ENCODE data around the gene ADGRD1.

The ADGRD1 gene

DNA sequence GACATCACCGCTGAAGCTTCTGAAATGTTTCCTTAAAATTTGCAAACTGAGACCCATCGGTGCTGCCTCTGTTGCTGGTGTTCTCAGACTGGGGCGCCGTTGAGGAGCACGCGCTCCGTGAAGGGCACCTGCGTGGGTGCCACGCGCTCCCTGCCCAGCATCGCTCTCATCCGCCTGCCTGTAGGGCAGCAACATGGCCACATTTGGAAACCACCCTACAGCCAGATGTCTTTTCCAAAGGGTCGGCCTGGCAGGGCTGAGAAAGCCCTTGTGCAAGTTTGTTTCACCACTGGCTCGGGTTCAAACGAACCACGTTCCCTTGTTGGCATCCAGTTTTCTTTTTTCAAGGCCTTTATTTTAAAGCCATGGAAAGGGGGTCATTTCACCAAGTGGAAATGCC lies 13.9 kb downstream of the ADGRD1 start:
- DNase-seq, result no peak

DNA sequence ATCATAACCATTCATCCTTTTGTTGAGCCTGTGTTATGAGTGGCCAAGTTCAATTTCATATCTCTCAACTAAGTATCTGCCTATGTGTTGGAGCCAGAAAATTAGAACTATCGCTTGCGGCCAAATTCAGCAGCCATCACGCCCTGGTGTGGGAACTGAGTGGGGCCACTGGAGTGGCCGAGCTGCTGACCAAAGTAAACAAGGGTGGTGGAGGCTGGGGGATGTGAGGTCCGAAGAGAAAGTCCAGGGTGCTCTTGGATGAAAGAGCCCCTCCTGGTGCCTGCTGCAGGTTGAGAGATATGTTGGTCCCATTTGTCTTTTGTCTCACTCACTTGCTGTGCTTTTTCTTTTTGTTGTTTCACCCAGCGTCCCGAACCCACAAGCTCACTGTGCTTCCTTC lies 14.9 kb downstream of the ADGRD1 start:
- no peak for DNase-seq

DNA sequence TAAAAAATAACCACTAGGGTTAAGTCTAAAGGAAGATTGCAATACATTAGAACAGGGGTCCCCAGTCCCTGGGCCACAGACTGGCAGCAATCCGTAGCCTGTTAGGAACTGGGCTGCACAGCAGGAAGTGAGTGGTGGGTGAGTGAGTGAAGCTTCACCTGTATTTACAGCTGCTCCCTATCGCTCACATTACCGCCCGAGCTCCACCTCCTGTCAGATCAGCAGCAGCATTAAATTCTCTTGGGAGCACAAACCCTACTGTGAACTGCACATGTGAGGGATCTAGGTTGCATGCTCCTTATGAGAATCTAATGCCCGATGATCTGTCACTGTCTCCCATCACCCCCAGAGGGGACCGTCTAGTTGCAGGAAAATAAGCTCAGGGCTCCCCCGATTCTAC lies 15.5 kb downstream of the ADGRD1 start:
- DNase-seq, result no peak

DNA sequence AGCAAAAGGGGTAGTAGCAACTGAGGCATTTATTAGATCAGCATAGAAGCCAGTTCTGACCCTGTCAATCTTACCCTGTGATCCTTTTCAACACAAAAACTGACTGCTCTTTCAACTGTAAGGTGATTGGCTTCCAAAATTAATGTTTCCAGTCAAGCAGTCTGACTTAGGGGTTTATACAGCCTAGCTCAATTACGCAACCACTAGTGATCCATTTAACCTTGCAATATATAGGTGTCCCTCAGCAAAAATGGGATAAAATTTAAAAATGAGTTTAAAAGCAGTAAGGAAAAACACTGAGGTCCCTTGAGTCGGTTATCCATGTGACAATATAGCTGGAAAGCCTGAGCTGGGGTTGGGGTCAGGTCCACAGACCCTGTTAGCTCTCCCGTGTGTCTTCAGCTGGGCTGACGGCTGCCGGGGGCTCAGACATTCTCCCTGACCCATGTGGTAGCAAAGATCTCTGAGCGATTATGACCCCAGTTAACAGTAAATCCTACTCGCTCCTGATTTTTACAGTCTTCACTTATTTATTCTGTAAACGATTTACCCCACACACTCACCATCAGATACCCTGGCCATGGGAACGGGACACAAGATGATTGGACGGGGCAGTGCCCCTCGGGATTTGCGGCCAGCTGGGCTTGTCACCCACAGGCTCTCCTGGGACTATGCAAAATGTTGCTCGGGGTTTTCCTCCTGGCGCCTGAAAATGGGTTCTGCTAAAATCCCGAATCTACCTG lies 16.6 kb downstream of the ADGRD1 start:
- DNase-seq, result no peak

DNA sequence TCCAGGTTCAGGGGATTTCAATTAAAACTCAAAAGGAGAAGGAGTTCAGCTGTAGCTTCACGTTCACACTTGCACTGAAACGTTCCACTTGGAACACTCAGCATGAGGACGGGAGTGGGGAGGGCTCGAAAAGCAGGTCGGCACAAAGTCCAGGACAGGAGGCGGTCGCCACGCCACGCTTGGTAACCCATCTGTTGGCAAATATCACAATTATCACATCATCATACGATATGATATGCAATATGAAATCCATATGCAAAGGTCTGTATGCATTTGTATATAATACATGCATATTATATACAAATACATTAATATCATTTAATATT lies 17.2 kb downstream of the ADGRD1 start:
- no peak for DNase-seq

DNA sequence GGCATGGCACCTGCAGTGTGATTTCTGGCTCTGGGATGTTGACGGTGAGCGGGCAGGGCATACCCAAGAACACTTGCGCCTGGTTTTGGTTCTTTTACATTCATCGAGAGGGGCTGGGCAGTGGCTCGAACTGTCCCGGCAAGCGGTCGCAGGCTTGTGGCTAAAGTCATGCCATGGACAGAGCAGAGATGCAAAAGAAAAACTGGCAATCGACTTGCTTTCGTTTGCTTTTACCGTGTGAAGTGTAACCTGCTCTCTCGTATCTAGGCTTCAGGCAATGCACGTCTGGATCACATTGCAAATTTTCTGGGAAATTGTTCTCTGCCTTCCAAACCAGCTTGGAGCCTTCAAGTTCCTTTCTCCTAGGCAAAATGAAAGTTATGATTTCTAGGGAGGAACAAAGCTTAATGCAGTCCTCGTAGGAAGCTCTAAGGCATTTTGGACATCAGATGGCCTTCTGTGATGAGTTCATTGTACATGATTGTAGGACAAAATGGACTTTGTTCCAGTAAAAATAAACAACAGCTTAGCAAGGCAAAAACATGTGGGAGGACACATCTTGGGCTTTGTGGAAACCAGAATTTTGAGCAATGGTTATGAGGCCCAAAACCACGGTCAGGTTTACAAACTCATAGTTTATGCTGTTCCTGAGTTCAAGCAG lies 18.3 kb downstream of the ADGRD1 start:
- no peak for DNase-seq

DNA sequence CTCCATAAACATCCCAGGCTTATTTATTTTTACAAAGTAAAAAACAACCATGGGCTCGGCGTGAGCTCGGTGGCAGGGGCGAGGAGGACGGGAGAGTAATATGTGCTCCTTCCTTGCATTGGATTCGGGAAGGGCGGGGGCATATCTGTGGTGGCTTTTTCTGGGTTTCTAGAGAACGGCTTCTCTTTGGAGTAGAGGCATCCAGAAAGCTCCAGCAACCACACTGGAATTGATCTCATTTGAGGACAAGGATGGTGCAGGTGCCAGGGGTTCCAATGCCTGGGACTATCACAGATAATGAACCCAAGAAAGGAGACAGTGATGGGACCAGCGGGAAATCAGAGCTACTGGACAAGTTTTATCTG lies 18.9 kb downstream of the ADGRD1 start:
- DNase-seq, result no peak

DNA sequence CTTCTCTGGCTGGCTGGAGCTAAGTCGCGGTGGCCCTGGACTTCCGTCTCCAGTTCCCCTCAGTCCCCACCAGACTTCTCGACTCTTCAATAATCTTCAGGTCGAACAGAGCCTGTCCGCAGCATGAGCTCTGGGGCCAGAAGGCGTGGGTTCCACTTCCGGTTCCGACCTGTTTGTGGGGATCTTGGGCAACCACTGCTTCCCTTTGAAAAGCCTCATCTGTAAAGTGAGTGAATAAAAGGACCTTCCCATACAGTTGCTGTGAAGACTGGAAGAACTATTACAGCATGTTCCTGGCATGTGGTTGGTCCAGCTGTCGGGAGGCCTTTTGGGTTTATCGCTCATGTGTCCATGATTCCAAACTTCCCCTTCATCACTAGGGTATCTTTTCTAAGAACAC lies 19.4 kb downstream of the ADGRD1 start:
- no peak for DNase-seq

DNA sequence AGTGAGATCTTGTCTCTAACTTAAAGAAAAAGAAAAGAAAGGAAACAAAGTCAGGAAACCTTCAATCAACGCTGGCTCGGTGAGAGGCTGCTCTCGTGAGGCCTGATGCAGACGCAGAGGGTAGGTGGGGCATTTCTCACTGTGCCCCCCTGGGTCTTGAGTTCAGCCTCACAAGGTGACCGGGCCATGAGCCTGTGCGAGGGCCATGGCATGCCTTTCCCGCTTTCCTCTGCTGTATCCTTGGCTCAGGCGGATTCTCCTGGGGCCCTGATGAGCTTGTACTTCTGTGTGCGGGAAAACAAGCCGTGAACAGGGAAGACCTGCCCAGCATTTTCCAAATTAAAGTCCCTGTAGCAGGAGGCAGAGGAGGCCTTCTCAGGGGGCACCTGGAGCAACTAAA lies 20.2 kb downstream of the ADGRD1 start:
- DNase-seq, result no peak

DNA sequence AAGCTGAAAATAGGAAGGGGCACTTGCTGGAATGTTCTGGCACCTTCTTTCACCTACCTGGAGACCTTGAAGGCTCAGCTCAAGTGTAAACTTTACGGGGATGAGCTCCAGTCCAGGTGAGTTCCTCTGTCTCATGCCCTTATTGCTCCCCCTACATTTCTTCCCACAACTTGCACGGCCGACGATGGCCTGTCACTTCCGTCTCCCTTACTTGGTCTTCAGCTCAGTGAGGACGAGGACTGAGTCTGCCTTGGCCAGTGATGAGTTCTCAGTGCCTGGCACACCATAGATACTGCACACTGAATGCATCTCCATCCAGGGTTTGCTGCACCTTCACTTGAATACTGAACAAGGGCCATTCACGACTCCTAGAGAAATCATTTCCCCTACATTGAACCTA lies 21.4 kb downstream of the ADGRD1 start:
- DNase-seq, result no peak

DNA sequence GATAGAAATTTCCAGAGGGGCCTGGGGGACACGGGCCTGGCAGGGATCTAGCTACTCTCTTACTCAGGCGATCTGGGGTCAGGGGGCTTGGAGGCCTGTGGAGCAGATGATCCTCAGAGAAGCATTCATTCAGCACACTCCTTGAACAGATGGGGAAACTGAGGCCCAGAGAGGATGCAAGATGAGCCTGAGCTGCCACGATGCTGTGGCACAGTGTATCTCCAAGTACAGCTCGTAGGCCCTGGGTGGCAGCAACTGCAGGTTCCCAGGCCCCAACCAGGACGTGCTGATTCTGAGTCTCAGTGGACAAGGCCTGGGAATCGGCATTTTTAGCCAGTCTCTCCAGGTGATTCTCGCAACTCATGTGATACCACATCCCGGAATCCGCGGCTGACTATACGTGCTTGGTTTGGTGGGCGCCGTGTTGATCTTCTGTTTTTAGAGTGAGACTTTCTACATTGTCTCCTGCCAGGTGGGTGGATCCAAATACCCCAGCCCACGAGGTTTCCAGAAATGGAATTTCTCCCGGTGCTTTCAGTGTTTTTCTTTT lies 22.5 kb downstream of the ADGRD1 start:
- DNase-seq, result no peak

DNA sequence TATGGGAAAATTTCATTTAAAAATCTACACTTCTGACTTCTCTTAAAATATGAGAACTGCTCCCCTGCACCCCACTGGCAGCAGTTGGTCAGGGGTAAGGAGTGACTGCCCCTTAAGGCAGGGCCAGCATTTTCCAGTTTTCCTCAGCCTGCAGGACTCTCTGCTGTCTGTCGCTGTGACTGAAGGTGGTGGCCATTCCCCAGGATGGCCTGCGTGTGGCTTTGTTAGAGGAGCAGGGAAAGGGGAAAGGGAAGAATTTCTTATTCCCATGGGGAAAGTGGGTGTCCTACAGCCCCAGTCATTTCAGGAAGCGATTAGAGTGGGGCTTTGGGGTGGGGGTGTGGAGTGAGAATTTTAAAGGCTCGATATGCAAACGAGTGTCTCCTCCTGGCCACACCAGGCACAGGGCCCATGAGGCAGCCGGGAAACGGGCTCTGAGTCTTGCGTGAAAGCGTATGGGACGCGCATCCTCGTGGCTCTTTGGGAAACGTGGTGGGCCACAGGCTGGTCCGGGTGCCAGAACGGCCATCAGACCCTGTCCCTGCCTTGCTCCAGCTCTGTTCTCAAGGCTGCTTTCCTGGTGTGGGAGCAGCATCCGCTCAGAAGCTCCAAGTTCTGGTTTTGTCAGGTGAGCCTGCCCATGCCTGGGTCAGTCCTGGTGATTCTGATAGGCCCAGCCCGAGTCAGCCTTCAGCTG lies 23.5 kb downstream of the ADGRD1 start:
- no peak for DNase-seq

DNA sequence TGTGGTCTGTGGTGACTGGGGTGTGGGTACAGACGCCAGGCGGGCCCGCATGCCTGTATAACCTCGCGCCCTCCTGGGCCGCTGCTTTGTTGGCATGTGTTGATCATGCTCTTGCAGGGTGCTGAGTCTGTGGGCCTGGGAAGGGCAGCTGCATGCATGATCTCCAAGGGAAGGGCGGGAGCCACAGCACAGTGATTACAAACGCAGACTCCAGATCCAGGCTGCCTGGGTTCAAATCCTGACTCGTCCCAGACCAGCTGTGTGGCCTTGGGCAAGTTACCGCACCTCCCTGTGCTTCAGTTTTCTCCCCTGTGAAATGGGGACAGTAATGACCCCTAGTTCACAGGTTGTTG lies 24.0 kb downstream of the ADGRD1 start:
- DNase-seq, result no peak

DNA sequence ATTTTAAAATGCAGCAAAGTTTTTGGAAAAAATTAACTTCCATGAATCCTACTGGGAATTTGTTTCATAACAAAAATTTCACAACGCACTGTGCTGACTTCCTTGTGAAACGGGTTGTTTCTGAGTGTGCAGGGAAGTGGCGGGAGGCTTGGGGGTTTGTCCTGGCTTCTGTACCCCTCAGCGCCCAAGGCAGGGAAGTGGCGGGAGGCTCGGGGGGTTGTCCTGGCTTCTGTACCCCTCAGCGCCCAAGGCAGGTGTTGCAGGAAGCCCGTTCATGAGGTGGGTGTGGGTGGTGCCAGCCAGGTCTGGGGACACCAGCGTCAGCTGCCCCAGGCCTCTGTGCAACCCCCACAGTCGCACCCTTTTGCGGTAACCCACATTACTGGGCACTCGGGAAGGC lies 25.1 kb downstream of the ADGRD1 start:
- no peak for DNase-seq

DNA sequence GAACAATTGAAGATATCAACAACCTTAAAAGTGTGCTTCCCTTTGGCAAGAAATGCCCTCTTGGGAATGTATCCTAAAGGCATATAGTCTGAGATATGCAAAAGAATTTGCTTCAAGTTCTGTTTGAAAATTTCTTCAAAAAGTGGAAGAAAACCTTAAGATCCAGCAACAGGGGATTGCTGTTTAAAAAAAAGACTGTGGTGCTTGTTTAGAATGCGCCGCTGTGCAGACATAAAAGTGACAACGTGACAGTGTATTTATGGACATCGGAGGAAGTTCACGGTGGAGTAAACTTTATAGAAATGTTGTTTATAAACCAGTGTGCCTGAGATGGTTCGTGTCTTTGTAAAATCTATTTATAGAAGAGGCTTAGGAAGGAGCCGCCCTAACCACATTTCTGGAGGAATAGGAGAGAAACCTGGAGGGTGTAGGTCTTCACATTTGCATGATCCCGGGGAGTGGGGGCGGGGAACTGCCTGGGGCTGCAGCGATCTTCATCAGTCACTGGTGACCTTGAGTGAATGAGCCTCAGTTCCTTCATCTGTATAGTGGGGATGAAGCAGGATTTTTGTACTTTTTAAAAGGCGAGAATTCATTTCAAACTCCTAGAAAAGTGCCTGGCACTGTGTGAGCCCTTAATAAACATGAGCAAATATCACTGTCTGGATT lies 27.5 kb downstream of the ADGRD1 start:
- no peak for DNase-seq

DNA sequence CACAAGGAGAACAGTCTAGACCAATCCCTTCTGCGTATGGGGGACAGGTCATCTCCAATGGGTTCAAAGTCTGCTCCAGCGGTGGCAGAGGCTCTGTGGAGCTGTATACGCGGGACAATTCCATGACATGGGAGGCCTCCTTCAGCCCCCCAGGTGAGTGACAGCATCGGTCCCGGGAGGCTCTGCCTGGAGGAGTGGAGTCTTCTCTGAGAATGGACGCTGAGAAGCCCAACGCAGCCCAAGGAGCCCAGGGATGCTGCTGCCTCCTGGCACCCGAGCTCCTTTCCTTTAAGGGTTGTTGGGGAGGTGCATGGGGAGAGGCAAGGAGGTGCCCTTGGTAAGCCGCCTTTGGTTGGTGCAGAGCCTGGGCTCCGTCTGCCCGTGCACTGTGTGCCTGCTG lies 28.2 kb downstream of the ADGRD1 start:
- DNase-seq, result no peak

DNA sequence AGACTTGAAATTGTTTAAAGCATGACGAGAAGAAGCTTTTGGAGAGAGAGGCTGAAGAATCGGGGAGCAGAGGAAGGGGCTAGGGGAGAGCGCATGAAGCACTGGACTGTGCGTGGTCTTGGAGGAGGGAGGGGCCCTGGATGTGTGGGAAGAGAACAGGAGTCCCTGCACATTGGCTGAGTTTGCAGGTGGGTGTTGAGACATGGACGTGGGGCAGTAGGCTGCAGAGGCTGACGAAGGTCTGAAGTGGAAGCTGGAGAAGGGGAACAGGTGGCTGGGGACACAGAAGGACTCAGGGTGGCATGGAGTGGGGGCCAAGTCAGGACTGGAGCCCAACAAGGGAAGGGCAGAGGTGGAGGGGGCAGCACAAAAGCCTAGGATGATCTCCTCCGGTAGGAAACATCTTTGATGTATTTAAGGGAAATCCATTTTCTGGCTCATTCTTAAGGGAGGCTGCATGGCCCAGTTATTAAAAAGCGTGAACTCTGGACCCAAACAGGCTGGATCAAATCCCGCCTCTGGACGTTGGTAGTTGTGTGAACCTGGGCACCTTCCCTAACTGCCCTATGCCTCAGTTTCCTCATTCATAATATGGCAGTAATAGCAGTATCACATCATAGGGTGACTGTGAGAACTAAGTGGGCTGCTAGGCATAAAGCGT lies 29.0 kb downstream of the ADGRD1 start:
- DNase-seq, result no peak

DNA sequence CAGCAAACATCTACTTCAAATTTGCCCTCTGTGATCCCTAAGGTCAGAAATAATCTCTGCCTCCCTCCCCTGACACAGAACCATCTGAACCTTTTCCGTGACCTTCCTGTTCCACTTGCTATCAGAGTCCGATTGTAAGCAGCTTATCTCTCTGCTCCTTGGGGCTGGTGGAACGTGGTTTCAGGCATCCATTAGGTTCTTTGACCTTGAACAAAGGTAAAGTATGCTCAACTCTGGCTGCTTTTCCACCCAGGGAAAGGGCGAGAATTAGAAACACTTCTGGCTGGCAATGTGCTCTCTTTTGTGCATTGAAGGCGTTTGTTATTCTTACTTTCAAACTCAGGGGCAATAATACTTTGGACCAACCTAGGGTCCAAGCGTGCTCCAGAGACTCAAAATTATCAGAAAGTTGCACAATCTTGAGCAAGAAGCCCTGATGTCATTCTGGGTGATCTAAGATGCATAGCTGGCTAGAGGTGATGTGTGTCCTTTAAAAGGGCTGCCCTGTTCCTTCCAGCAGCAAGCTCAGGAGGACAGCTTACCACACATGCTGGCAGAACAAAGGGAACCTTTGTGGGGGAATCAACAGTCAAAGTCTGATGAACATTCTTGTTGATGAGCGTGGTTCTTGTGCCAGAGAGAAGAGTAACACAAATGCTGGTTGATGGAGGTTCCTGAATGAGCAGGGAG lies 29.8 kb downstream of the ADGRD1 start:
- DNase-seq, result no peak

DNA sequence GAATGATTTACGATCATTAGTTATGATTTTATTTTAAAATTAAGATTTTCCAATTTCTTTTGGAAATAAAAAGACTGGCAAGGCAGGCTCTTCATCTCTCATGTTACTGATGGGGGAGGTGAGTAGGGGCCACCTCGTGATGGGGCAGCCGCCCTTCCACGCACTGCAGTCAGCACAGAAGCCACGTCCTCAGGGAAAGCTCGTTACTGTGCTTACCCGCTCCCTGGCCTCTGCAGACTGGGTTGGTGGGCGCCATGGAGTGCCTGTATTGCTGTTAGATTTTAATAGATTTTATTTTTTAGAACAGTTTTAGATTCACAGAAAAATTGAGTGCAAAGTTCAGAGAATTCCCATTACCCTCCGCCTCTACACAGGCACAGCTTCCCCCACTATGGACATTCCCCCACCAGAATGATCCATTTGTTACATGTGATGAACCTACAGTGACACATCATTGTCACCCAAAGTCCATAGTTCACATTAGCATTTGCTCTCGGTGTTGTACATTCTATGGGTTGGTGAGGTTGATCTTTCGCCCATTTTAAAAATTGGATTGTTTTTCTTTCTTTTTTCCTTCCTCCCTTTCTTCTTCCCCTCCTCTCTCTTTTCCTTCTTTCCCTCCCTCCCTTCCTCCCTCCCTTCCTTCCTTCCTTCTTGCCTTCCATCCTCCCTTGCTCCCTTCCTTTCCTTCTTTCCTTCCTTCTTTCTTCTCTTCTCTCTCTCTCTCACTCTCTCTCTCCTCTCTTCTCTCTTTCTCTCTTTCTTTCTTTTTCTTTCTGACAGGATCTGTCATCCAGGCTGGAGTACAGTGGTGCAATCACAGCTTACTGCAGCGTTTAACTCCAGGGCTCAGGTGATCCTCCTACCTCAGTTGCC lies 30.7 kb downstream of the ADGRD1 start:
- no peak for DNase-seq

DNA sequence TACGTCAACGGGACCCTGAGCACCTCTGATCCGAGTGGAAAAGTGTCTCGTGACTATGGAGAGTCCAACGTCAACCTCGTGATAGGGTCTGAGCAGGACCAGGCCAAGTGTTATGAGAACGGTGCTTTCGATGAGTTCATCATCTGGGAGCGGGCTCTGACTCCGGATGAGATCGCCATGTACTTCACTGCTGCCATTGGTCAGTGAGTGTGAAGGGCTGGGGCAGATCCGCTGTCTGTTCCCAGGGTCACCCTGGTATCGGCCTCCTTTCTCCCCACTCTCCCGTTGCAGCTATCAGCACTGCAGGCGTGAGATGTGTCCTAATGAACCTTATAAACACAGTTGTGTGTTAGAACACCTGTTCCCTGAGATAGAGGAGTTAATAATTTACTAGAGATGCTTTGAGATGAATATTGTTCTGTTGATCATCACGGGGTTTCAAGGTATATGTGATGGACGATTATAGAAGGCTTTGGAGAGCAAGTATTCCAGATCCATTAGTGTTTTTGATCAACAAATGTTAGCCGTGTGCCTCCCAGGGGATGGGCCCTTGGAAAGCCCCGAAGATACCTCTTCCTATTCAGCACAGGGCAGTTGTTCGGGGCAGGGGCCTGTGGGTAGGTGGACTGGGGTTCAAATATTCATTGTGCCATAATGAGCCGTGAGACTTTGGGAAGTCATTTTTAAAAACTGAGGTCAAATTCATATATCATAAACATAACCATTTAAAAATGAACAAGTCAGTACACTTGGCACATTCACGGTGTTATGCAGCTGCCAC lies 33.6 kb downstream of the ADGRD1 start:
- no peak for DNase-seq

DNA sequence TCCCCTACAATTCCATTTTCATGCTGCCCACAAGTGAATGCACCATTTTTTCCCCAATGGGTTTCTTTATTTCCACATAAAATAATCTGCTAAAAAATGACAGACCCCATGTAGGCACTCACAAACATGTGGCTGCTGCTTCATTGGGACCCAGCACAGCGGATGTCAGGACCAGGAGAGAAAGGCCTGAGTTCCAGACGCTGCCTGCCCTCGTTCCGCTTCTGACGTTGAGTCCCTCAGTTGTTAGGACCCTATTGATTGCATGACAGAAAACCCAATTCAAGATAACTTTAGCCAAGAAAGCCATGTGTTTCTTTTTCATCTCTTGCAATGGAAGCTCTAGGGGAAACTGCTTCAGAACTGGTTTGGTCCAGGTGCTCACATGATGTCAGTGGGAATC lies 34.6 kb downstream of the ADGRD1 start:
- DNase-seq, result no peak
